HepG2 (cell line): ENCODE data around the gene LASP1. TPM values are rescaled to one million over a fixed set of nuclear protein-coding genes. Genes with fewer than 3 reads are reported as not detected.
A peak's percentile ranks its signal among the peaks of the same experiment; 100 is the strongest.

ENCODE experiments used
- CAMTA2 ChIP-seq: sonication (generic); formaldehyde crosslinking; IDR thresholded peaks from 2 replicates; pipeline ENCODE4 v1.4.0; 2020; ENCODE audit warnings: mild to moderate bottlenecking, missing genetic modification reagents, borderline replicate concordance
- FOXJ3 ChIP-seq: sonication (generic); formaldehyde crosslinking; IDR thresholded peaks from 2 replicates; pipeline ENCODE4 v1.4.0; 2020; ENCODE audit warnings: missing genetic modification reagents, mild to moderate bottlenecking, borderline replicate concordance
- KAT8 ChIP-seq: IDR thresholded peaks from 2 replicates; pipeline ENCODE4 v1.6.1; 2016; ENCODE audit warnings: missing genetic modification reagents, missing compliant biosample characterization
- KMT2A ChIP-seq: sonication (generic); formaldehyde crosslinking; IDR thresholded peaks from 2 replicates; pipeline ENCODE4 v1.4.0; 2020; ENCODE audit warnings: missing genetic modification reagents
- MLLT10 ChIP-seq: sonication (generic); formaldehyde crosslinking; IDR thresholded peaks from 2 replicates; pipeline ENCODE4 v1.4.0; 2020; ENCODE audit warnings: missing genetic modification reagents
- NCOA1 ChIP-seq: sonication (generic); formaldehyde crosslinking; IDR thresholded peaks from 2 replicates; pipeline ENCODE4 v1.9.0; 2021; ENCODE audit warnings: missing genetic modification reagents
- NFYC ChIP-seq: IDR thresholded peaks from 2 replicates; pipeline ENCODE4 v1.6.1; 2016; ENCODE audit warnings: missing genetic modification reagents, missing compliant biosample characterization
- RBM39 ChIP-seq: fragments of 200-400 bp; formaldehyde crosslinking; IDR thresholded peaks from one replicate; pipeline ENCODE4 v1.6.1; 2018; ENCODE audit warnings: antibody characterized with exemption, mild to moderate bottlenecking, low read depth, low read length; ENCODE audit not compliant: poor library complexity, severe bottlenecking
- ZFP36L2 ChIP-seq: sonication (generic); formaldehyde crosslinking; IDR thresholded peaks from 2 replicates; pipeline ENCODE4 v1.4.0; 2020; ENCODE audit warnings: missing genetic modification reagents
- ZFX ChIP-seq: sonication (generic); formaldehyde crosslinking; IDR thresholded peaks from 2 replicates; pipeline ENCODE4 v1.4.0; 2020; ENCODE audit warnings: mild to moderate bottlenecking, low read depth, missing genetic modification reagents, moderate library complexity
- ZKSCAN1 ChIP-seq: fragments of 150-350 bp; IDR thresholded peaks from 2 replicates; pipeline ENCODE4 v1.6.1; 2014; ENCODE audit warnings: low read length
- ZNF180 ChIP-seq: sonication (generic); formaldehyde crosslinking; IDR thresholded peaks from 2 replicates; pipeline ENCODE4 v1.4.0; 2020; ENCODE audit warnings: low read depth, missing genetic modification reagents, borderline replicate concordance
- ZNF335 ChIP-seq: sonication (generic); formaldehyde crosslinking; IDR thresholded peaks from 2 replicates; pipeline ENCODE4 v1.4.0; 2020; ENCODE audit warnings: missing genetic modification reagents
- ZNF496 ChIP-seq: sonication (generic); formaldehyde crosslinking; IDR thresholded peaks from 2 replicates; pipeline ENCODE4 v1.8.1; 2023; ENCODE audit warnings: mild to moderate bottlenecking, moderate library complexity, missing genetic modification reagents; ENCODE audit not compliant: insufficient replicate concordance
- ZNF547 ChIP-seq: sonication (generic); formaldehyde crosslinking; IDR thresholded peaks from 2 replicates; pipeline ENCODE4 v1.5.1; 2020; ENCODE audit warnings: mild to moderate bottlenecking, missing genetic modification reagents
- ZNF569 ChIP-seq: sonication (generic); formaldehyde crosslinking; IDR thresholded peaks from 2 replicates; pipeline ENCODE4 v1.5.0; 2020; ENCODE audit warnings: mild to moderate bottlenecking, missing genetic modification reagents, moderate library complexity, borderline replicate concordance
- ZNF616 ChIP-seq: sonication (generic); formaldehyde crosslinking; IDR thresholded peaks from 2 replicates; pipeline ENCODE4 v1.5.0; 2020; ENCODE audit warnings: low read depth, mild to moderate bottlenecking, missing genetic modification reagents
- ZNF772 ChIP-seq: sonication (generic); formaldehyde crosslinking; IDR thresholded peaks from 2 replicates; pipeline ENCODE4 v1.5.0; 2020; ENCODE audit warnings: mild to moderate bottlenecking, missing genetic modification reagents
- polyA plus RNA-seq, 8 experiments: library from polyadenylated mRNA; depleted of rRNA in 3 of 8; stranded (reverse) in 7 of 8; unstranded in 1 of 8; fragments of >200 nt; fragmentation: Illumina TruSeq in 4 of 8; extraction: Trizol in 4 of 8; gene quantifications; 2 replicates each; pipeline versions ENCODE4 v1.2.1 to v1.2.3, GENCODE V29; 2011 to 2016; ENCODE audit warnings: low read depth in 4 of 8, missing spikeins in 1 of 8, mixed read lengths in 1 of 8; ENCODE audit not compliant: insufficient read depth in 1 of 8
- total RNA-seq, 5 experiments: library from RNA; depleted of rRNA; stranded (reverse); fragments of >200 nt; fragmentation: Illumina TruSeq; extraction: Trizol; gene quantifications; 2 replicates each; pipeline ENCODE4 v1.2.3, GENCODE V29; 2016; ENCODE audit warnings: low read depth in 1 of 5
- TF ChIP-seq, protein P1 (sequence below): sonication (generic); formaldehyde crosslinking; IDR thresholded peaks from 2 replicates; pipeline ENCODE4 v1.5.1; 2020; ENCODE audit warnings: mild to moderate bottlenecking, missing genetic modification reagents, borderline replicate concordance
- TF ChIP-seq, protein P2 (sequence below): sonication (generic); formaldehyde crosslinking; IDR thresholded peaks from 2 replicates; pipeline ENCODE4 v1.5.0; 2020; ENCODE audit warnings: missing genetic modification reagents, mild to moderate bottlenecking, borderline replicate concordance
- TF ChIP-seq, protein P3 (sequence below): sonication (generic); formaldehyde crosslinking; IDR thresholded peaks from 2 replicates; pipeline ENCODE4 v1.4.0; 2020; ENCODE audit warnings: missing genetic modification reagents

The LASP1 gene
- total and polyA plus RNA-seq, 2 of the 13 experiments (the other 11 are each of a cell fraction or from before 2014, with no cell fraction given): 70.1 to 97.0 TPM

- TF ChIP-seq ZFX (CRISPR knock-in tag) (0 out of 2 replicates have a peak, but pooled peaks have one; percentile 14), CAMTA2 (CRISPR knock-in tag) (no peak), NFYC (CRISPR knock-in tag) (peak; percentile 8; the same call in 1 of the 2 replicates), FOXJ3 (CRISPR knock-in tag) (no peak), RBM39 (no peak), ZKSCAN1 (peak; percentile 75), ZNF616 (CRISPR knock-in tag) (no peak), ZNF772 (CRISPR knock-in tag) (no peak), ZNF569 (CRISPR knock-in tag) (no peak), ZNF335 (CRISPR knock-in tag) (no peak), KMT2A (no peak), ZNF496 (CRISPR knock-in tag) (no peak), ZNF547 (CRISPR knock-in tag) (no peak), NCOA1 (CRISPR knock-in tag) (0 out of 2 replicates have a peak, but pooled peaks have one; percentile 18), ZNF180 (CRISPR knock-in tag) (no peak), ZFP36L2 (CRISPR knock-in tag) (no peak), MLLT10 (no peak), KAT8 (CRISPR knock-in tag) (peak; percentile 49; the same call in 1 of the 2 replicates)
- TF ChIP-seq, protein P1, sequence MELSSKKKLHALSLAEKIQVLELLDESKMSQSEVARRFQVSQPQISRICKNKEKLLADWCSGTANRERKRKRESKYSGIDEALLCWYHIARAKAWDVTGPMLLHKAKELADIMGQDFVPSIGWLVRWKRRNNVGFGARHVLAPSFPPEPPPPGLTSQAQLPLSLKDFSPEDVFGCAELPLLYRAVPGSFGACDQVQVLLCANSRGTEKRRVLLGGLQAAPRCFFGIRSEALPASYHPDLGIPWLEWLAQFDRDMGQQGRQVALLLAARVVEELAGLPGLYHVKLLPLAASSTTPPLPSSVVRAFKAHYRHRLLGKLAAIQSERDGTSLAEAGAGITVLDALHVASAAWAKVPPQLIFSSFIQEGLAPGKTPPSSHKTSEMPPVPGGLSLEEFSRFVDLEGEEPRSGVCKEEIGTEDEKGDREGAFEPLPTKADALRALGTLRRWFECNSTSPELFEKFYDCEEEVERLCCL (CRISPR knock-in tag): no peak
- TF ChIP-seq, protein P2, sequence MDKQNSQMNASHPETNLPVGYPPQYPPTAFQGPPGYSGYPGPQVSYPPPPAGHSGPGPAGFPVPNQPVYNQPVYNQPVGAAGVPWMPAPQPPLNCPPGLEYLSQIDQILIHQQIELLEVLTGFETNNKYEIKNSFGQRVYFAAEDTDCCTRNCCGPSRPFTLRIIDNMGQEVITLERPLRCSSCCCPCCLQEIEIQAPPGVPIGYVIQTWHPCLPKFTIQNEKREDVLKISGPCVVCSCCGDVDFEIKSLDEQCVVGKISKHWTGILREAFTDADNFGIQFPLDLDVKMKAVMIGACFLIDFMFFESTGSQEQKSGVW (CRISPR knock-in tag): no peak
- TF ChIP-seq, protein P3, sequence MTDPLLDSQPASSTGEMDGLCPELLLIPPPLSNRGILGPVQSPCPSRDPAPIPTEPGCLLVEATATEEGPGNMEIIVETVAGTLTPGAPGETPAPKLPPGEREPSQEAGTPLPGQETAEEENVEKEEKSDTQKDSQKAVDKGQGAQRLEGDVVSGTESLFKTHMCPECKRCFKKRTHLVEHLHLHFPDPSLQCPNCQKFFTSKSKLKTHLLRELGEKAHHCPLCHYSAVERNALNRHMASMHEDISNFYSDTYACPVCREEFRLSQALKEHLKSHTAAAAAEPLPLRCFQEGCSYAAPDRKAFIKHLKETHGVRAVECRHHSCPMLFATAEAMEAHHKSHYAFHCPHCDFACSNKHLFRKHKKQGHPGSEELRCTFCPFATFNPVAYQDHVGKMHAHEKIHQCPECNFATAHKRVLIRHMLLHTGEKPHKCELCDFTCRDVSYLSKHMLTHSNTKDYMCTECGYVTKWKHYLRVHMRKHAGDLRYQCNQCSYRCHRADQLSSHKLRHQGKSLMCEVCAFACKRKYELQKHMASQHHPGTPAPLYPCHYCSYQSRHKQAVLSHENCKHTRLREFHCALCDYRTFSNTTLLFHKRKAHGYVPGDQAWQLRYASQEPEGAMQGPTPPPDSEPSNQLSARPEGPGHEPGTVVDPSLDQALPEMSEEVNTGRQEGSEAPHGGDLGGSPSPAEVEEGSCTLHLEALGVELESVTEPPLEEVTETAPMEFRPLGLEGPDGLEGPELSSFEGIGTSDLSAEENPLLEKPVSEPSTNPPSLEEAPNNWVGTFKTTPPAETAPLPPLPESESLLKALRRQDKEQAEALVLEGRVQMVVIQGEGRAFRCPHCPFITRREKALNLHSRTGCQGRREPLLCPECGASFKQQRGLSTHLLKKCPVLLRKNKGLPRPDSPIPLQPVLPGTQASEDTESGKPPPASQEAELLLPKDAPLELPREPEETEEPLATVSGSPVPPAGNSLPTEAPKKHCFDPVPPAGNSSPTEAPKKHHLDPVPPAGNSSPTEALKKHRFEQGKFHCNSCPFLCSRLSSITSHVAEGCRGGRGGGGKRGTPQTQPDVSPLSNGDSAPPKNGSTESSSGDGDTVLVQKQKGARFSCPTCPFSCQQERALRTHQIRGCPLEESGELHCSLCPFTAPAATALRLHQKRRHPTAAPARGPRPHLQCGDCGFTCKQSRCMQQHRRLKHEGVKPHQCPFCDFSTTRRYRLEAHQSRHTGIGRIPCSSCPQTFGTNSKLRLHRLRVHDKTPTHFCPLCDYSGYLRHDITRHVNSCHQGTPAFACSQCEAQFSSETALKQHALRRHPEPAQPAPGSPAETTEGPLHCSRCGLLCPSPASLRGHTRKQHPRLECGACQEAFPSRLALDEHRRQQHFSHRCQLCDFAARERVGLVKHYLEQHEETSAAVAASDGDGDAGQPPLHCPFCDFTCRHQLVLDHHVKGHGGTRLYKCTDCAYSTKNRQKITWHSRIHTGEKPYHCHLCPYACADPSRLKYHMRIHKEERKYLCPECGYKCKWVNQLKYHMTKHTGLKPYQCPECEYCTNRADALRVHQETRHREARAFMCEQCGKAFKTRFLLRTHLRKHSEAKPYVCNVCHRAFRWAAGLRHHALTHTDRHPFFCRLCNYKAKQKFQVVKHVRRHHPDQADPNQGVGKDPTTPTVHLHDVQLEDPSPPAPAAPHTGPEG (CRISPR knock-in tag): no peak
Observed at GRCh38 chr17:38872671-38873385, 3.0 kb downstream of the LASP1 start (continued).
